ENCODE measurements around the gene MEIS1.

- TF ChIP-seq EZH2 (IDR thresholded peaks at IDR 0.05; ENCODE audit: insufficient read depth, poor library complexity, severe bottlenecking) (no peak), EZH2phosphoT487 (IDR thresholded peaks at IDR 0.05; ENCODE audit: insufficient read depth, low read depth) (no peak)
Observed at GRCh38 chr2:66562304-66562685, 127.4 kb downstream of the MEIS1 start.

Data from GM23248 (cell line).